Body of pancreas (tissue), 4 donors: ENCODE results near the gene NLGN1.

Experiments
- POLR2A ChIP-seq, 3 donors: fragments of 450-650 bp; IDR thresholded peaks; one replicate each; pipeline ENCODE4 v1.6.1; 2016; ENCODE audit warnings: antibody characterized with exemption in 3 of 3, mild to moderate bottlenecking in 2 of 3
- TF ChIP-seq, protein P1 (sequence below), 7 experiments: fragments of 450-650 bp in 4 of 7; fragments of 200-600 bp in 3 of 7; sonication (generic) in 3 of 7; IDR thresholded peaks; one replicate each; pipeline ENCODE4 v1.5.1; 2016 to 2019; ENCODE audit warnings: antibody characterized with exemption in 7 of 7

GRCh38 chr3:173733029-173733652 is 335.6 kb downstream of the NLGN1 start:
- TF ChIP-seq, protein P1, sequence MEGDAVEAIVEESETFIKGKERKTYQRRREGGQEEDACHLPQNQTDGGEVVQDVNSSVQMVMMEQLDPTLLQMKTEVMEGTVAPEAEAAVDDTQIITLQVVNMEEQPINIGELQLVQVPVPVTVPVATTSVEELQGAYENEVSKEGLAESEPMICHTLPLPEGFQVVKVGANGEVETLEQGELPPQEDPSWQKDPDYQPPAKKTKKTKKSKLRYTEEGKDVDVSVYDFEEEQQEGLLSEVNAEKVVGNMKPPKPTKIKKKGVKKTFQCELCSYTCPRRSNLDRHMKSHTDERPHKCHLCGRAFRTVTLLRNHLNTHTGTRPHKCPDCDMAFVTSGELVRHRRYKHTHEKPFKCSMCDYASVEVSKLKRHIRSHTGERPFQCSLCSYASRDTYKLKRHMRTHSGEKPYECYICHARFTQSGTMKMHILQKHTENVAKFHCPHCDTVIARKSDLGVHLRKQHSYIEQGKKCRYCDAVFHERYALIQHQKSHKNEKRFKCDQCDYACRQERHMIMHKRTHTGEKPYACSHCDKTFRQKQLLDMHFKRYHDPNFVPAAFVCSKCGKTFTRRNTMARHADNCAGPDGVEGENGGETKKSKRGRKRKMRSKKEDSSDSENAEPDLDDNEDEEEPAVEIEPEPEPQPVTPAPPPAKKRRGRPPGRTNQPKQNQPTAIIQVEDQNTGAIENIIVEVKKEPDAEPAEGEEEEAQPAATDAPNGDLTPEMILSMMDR (IDR thresholded peaks at IDR 0.05) = peak in 5 of 7 experiments; percentile 13 to 29 (median 29)
- no peak for TF ChIP-seq POLR2A (IDR thresholded peaks at IDR 0.05)
